ENCODE data around the gene SAC3D1. TPM values are rescaled to one million over a fixed set of nuclear protein-coding genes. Genes with fewer than 3 reads are reported as not detected.

SAC3D1 gene
- total and polyA plus RNA-seq, 9 of the 15 experiments (the other 6 are each of a cell fraction or from before 2014, with no cell fraction given): 0.20 to 35.2 (median 5.8) TPM

GRCh38 chr11:65027213-65028067 is 13.6 kb upstream of the SAC3D1 start, which contains the start of gene SNX15 (continued):
- TF ChIP-seq POLR3A (IDR thresholded peaks at IDR 0.05; ENCODE audit: borderline replicate concordance, extremely low read depth, insufficient read depth, insufficient read length): no peak
- TF ChIP-seq ZNF408 (CRISPR knock-in tag; IDR thresholded peaks at IDR 0.05; ENCODE audit: low read depth): no peak
- TF ChIP-seq MAZ (CRISPR knock-in tag; conservative IDR thresholded peaks at IDR 0.05 in 1 of 2, IDR thresholded peaks at IDR 0.05 in 1 of 2): peak; percentile 97 to 99
- TF ChIP-seq HDGF (IDR thresholded peaks at IDR 0.05): no peak
- peak; percentile 86 to 88 for TF ChIP-seq E2F6 (IDR thresholded peaks at IDR 0.05; ENCODE audit: borderline replicate concordance in 1 of 2, extremely low read depth in 1 of 2, insufficient read depth in 1 of 2, insufficient read length in 1 of 2, low read depth in 1 of 2, low read length in 1 of 2, poor library complexity in 1 of 2, severe bottlenecking in 1 of 2)
- TF ChIP-seq DACH1 (IDR thresholded peaks at IDR 0.05; ENCODE audit: partially characterized antibody): no peak
- no peak for TF ChIP-seq ATF4 (CRISPR knock-in tag; IDR thresholded peaks at IDR 0.05)
- no peak for TF ChIP-seq ZFP30 (CRISPR knock-in tag; IDR thresholded peaks at IDR 0.05; ENCODE audit: borderline replicate concordance)
- TF ChIP-seq POLR2B (IDR thresholded peaks at IDR 0.05; ENCODE audit: low read depth, partially characterized antibody): peak; percentile 53
- TF ChIP-seq ZKSCAN8 (CRISPR knock-in tag; IDR thresholded peaks at IDR 0.05): no peak
- TF ChIP-seq ZC3H4 (CRISPR knock-in tag; IDR thresholded peaks at IDR 0.05; ENCODE audit: borderline replicate concordance): no peak
- TF ChIP-seq STAT5A (IDR thresholded peaks at IDR 0.05; ENCODE audit: borderline replicate concordance, low read length): peak; percentile 6; the same call in 1 of the 2 replicates
- TF ChIP-seq HNRNPLL (IDR thresholded peaks at IDR 0.05; ENCODE audit: low read depth, low read length, poor library complexity, severe bottlenecking): peak; percentile 94
- TF ChIP-seq HDAC6 (IDR thresholded peaks at IDR 0.05; ENCODE audit: low read depth, low read length): no peak
- no peak; a peak in 1 of 4 replicates for TF ChIP-seq TBL1XR1 (IDR thresholded peaks at IDR 0.05; ENCODE audit: low read length in 2 of 2)
- TF ChIP-seq USF1 (CRISPR knock-in tag; IDR thresholded peaks at IDR 0.05): no peak
- TF ChIP-seq KAT8 (IDR thresholded peaks at IDR 0.05; ENCODE audit: low read depth): no peak
- TF ChIP-seq XRCC3 (IDR thresholded peaks at IDR 0.05): no peak
- TF ChIP-seq, protein P1, sequence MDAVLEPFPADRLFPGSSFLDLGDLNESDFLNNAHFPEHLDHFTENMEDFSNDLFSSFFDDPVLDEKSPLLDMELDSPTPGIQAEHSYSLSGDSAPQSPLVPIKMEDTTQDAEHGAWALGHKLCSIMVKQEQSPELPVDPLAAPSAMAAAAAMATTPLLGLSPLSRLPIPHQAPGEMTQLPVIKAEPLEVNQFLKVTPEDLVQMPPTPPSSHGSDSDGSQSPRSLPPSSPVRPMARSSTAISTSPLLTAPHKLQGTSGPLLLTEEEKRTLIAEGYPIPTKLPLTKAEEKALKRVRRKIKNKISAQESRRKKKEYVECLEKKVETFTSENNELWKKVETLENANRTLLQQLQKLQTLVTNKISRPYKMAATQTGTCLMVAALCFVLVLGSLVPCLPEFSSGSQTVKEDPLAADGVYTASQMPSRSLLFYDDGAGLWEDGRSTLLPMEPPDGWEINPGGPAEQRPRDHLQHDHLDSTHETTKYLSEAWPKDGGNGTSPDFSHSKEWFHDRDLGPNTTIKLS (IDR thresholded peaks at IDR 0.05; ENCODE audit: borderline replicate concordance, low read depth): peak; percentile 63; the same call in 1 of the 2 replicates
- TF ChIP-seq ZNF23 (CRISPR knock-in tag; IDR thresholded peaks at IDR 0.05): no peak
- TF ChIP-seq, protein P2, sequence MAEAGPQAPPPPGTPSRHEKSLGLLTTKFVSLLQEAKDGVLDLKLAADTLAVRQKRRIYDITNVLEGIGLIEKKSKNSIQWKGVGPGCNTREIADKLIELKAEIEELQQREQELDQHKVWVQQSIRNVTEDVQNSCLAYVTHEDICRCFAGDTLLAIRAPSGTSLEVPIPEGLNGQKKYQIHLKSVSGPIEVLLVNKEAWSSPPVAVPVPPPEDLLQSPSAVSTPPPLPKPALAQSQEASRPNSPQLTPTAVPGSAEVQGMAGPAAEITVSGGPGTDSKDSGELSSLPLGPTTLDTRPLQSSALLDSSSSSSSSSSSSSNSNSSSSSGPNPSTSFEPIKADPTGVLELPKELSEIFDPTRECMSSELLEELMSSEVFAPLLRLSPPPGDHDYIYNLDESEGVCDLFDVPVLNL (CRISPR knock-in tag; IDR thresholded peaks at IDR 0.05; ENCODE audit: low read depth): 0 out of 2 replicates have a peak, but pooled peaks have one; percentile 27
